ENCODE results near the gene TMEM179. TPM values are rescaled to one million over a fixed set of nuclear protein-coding genes. Genes with fewer than 3 reads are reported as not detected.

TMEM179 gene
- total and polyA plus RNA-seq, 2 donors (not counting 3 experiments of a cell fraction or from before 2014, with no cell fraction given), result 0.14 TPM; not detected in 1

DNA sequence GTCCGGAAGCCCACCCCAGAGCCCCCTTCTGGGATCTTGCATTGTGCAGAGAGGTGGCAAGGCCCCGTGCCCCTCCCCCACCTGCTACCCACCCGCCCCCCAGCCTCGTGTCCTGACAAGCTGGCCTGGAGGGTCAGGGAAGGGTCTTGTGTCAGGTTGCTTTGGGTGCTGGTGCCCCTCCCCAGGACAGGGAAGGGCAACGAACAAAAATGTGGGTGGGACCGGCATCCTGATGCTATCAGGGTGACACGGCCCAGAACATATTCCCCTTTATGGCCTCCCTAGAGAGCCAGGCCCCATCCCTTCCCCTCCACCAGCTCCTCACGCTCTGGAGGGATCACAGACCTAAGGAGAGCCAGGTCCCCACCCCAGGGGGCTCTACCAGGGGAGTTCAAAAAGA lies 38.7 kb upstream of the TMEM179 start:
- no peak for TF ChIP-seq MYC (IDR thresholded peaks at IDR 0.05; ENCODE audit: low read depth, low read length)
- no peak for TF ChIP-seq FOS (IDR thresholded peaks at IDR 0.05; ENCODE audit: borderline replicate concordance, insufficient read depth, low read length)
- TF ChIP-seq POLR2A (IDR thresholded peaks at IDR 0.05; ENCODE audit: low read depth, low read length), result no peak
- no peak for TF ChIP-seq GATA2 (IDR thresholded peaks at IDR 0.05; ENCODE audit: insufficient read depth, insufficient read length, low read depth, low read length)
- TF ChIP-seq EZH2 (IDR thresholded peaks at IDR 0.05; ENCODE audit: borderline replicate concordance, low read depth, low read length, severe bottlenecking), result no peak
- TF ChIP-seq POLR2AphosphoS5 (IDR thresholded peaks at IDR 0.05; ENCODE audit: insufficient read depth, low read depth, low read length), result no peak
- TF ChIP-seq JUN (IDR thresholded peaks at IDR 0.05; ENCODE audit: borderline replicate concordance, insufficient read depth, insufficient read length, low read depth), result no peak
- H3K9ac ChIP-seq (replicated peaks; ENCODE audit: extremely low read depth, insufficient read depth, low read length), result no peak overlapping the region
- H3K27me3 ChIP-seq (ENCODE audit: control insufficient read depth in 2 of 2, insufficient read depth in 2 of 2, low read length in 2 of 2), result peaks cover 0 to 4% of the 10 kb centered on the region in 2 experiments
- H2AFZ ChIP-seq (ENCODE audit: low read depth, low read length), result no peak overlapping the region
- H3K4me2 ChIP-seq (ENCODE audit: insufficient read depth, low read length), result no peak overlapping the region
- ChIA-PET POLR2A (no interaction called here), CTCF (no interaction called here)
- no peaks in the 10 kb centered on the region for H3K9me1 ChIP-seq (replicated peaks; ENCODE audit: control insufficient read depth, extremely low read depth, insufficient read depth, low read length)
- no peak overlapping the region for H3K4me3 ChIP-seq (replicated peaks in 1 of 3; ENCODE audit: insufficient read depth in 1 of 3, low read depth in 1 of 3, low read length in 3 of 3)
- DNase-seq (ENCODE audit: low read depth, low spot score), result no peak
- no peaks in the 10 kb centered on the region for H4K20me1 ChIP-seq (replicated peaks; ENCODE audit: control insufficient read depth, extremely low read depth, insufficient read depth, low read length)
- no peaks in the 10 kb centered on the region for H3K36me3 ChIP-seq (ENCODE audit: control insufficient read depth in 2 of 2, extremely low read depth in 1 of 2, insufficient read depth in 2 of 2, low read length in 2 of 2)
- no peak for FAIRE-seq
- dilution Hi-C loops (cut with MboI; ENCODE audit: extremely low pct_ligation_motif_present, low sequenced_read_pairs) (no loop called here), intact Hi-C loops (cut with micrococcal nuclease) (no loop called here)
- H3K9me3 ChIP-seq (replicated peaks; ENCODE audit: control insufficient read depth, insufficient read depth, low read length), result no peaks in the 10 kb centered on the region
- no peaks in the 10 kb centered on the region for H3K4me1 ChIP-seq (ENCODE audit: control insufficient read depth, extremely low read depth, insufficient read depth, low read length)
- no peaks in the 10 kb centered on the region for H3K79me2 ChIP-seq (ENCODE audit: control insufficient read depth, insufficient read depth, low read length)
- no TSS peak for BruUV-seq (replicated peaks)
- H3K27ac ChIP-seq (ENCODE audit: insufficient read depth, low read depth, low read length), result no peak overlapping the region

DNA sequence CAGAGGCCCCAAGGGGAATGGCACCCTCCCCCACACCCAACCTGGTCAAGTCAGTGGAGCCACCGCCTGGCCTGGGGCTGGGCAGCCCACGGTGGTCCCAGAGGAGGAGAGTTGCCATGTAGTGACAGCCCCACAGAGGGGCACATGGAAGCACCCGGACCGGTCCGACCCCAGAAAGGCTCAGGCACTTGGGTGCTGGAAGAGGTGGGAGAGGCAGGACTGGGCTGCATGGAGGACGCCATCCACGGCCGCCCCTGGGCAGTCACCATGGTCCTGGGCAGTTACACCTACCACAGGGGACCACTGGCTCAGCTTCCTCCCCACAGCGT lies 37.9 kb upstream of the TMEM179 start:
- no peak for TF ChIP-seq CTCF (IDR thresholded peaks at IDR 0.05; ENCODE audit: extremely low read depth in 1 of 2, insufficient read depth in 1 of 2, low read depth in 1 of 2, low read length in 2 of 2)
- TF ChIP-seq GATA2 (IDR thresholded peaks at IDR 0.05; ENCODE audit: insufficient read depth, insufficient read length, low read depth, low read length), result no peak
- TF ChIP-seq, protein P1, sequence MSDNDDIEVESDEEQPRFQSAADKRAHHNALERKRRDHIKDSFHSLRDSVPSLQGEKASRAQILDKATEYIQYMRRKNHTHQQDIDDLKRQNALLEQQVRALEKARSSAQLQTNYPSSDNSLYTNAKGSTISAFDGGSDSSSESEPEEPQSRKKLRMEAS (IDR thresholded peaks at IDR 0.05; ENCODE audit: insufficient read depth, insufficient read length), result no peak
- no peak for TF ChIP-seq EZH2 (IDR thresholded peaks at IDR 0.05; ENCODE audit: borderline replicate concordance, low read depth, low read length, severe bottlenecking)
- no peak for TF ChIP-seq MYC (IDR thresholded peaks at IDR 0.05; ENCODE audit: low read depth, low read length)
- TF ChIP-seq POLR2AphosphoS5 (IDR thresholded peaks at IDR 0.05; ENCODE audit: insufficient read depth, low read depth, low read length), result no peak
- TF ChIP-seq JUN (IDR thresholded peaks at IDR 0.05; ENCODE audit: borderline replicate concordance, insufficient read depth, insufficient read length, low read depth), result no peak
- H3K27me3 ChIP-seq (ENCODE audit: control insufficient read depth in 2 of 2, insufficient read depth in 2 of 2, low read length in 2 of 2), result peaks cover 0 to 4% of the 10 kb centered on the region in 2 experiments
- no peak overlapping the region for H3K9ac ChIP-seq (replicated peaks; ENCODE audit: extremely low read depth, insufficient read depth, low read length)
- H3K9me1 ChIP-seq (replicated peaks; ENCODE audit: control insufficient read depth, extremely low read depth, insufficient read depth, low read length), result no peaks in the 10 kb centered on the region
- no peak overlapping the region for H3K27ac ChIP-seq (ENCODE audit: insufficient read depth, low read depth, low read length)
- no peaks in the 10 kb centered on the region for H3K36me3 ChIP-seq (ENCODE audit: control insufficient read depth in 2 of 2, extremely low read depth in 1 of 2, insufficient read depth in 2 of 2, low read length in 2 of 2)
- FAIRE-seq (no peak), DNase-seq (ENCODE audit: low read depth, low spot score) (no peak)
- no peak overlapping the region for H3K4me2 ChIP-seq (ENCODE audit: insufficient read depth, low read length)
- no peak overlapping the region for H3K4me3 ChIP-seq (replicated peaks in 1 of 3; ENCODE audit: insufficient read depth in 1 of 3, low read depth in 1 of 3, low read length in 3 of 3)
- POLR2A ChIA-PET, result no interaction called here
- H3K79me2 ChIP-seq (ENCODE audit: control insufficient read depth, insufficient read depth, low read length), result no peaks in the 10 kb centered on the region
- BruUV-seq (replicated peaks), result no TSS peak
- CTCF ChIA-PET, result interaction anchor here (1.4 to 1.5 kb wide), 2 partner anchors 505 to 565 kb away, joined by 3 to 4 read pairs; no protein-coding TSS in a partner anchor
- dilution Hi-C loops (cut with MboI; ENCODE audit: extremely low pct_ligation_motif_present, low sequenced_read_pairs) (no loop called here), intact Hi-C loops (cut with micrococcal nuclease) (no loop called here)
- H4K20me1 ChIP-seq (replicated peaks; ENCODE audit: control insufficient read depth, extremely low read depth, insufficient read depth, low read length), result no peaks in the 10 kb centered on the region
- no peaks in the 10 kb centered on the region for H3K4me1 ChIP-seq (ENCODE audit: control insufficient read depth, extremely low read depth, insufficient read depth, low read length)
- H3K9me3 ChIP-seq (replicated peaks; ENCODE audit: control insufficient read depth, insufficient read depth, low read length), result no peaks in the 10 kb centered on the region
- no peak overlapping the region for H2AFZ ChIP-seq (ENCODE audit: low read depth, low read length)

Measured in endothelial cell of umbilical vein (primary cell).